AG04450 (cell line): Measurements from ENCODE around the gene RPL31. TPM values are rescaled to one million over a fixed set of nuclear protein-coding genes. Genes with fewer than 3 reads are reported as not detected.

ENCODE experiments used
- CTCF ChIA-PET: fragments of 300-600, 350-600 bp; formaldehyde crosslinking; extraction: SDS; loops from one replicate; lab custom pipeline; 2022; ENCODE audit warnings: antibody characterized with exemption, inconsistent platforms; lab: Charles Lee
- POLR2A ChIA-PET: fragments of 350-600 bp; formaldehyde crosslinking; extraction: SDS; loops from one replicate; lab custom pipeline; 2021; ENCODE audit warnings: antibody characterized with exemption, inconsistent platforms; lab: Yijun Ruan, JAX
- DNase-seq: peaks from one replicate; pipeline ENCODE4 v3.0.0-alpha.2; 2011; ENCODE audit warnings: low read depth, low spot score
- H3K27ac ChIP-seq: one replicate; pipeline ENCODE4 v1.5.1; 2012; ENCODE audit warnings: low read depth, low read length, control low read depth
- H3K27me3 ChIP-seq: one replicate; pipeline ENCODE4 v1.6.0; 2012; ENCODE audit warnings: low read length; ENCODE audit not compliant: control insufficient read depth, insufficient read depth
- H3K4me3 ChIP-seq: 2 replicates; pipeline ENCODE4 v1.5.1; 2011; ENCODE audit warnings: mild to moderate bottlenecking, low read depth, low read length, control low read depth
- H3K9me3 ChIP-seq: 2 replicates; pipeline ENCODE4 v1.5.1; 2012; ENCODE audit warnings: low read length; ENCODE audit not compliant: control insufficient read depth, insufficient read depth
- CTCF ChIP-seq: IDR thresholded peaks from 2 replicates; pipeline ENCODE4 v1.5.1; 2011; ENCODE audit warnings: low read depth, low read length, control low read depth, inconsistent platforms
- polyA plus RNA-seq: library from polyadenylated mRNA; depleted of rRNA; stranded (reverse); fragments of >200 nt; gene quantifications from 2 replicates; pipeline ENCODE4 v1.2.3, GENCODE V29; 2011

The RPL31 gene
- polyA plus RNA-seq, 1 experiment = 2,534 TPM

GRCh38 chr2:101007415-101008345 is 5.6 kb downstream of the RPL31 start:
- no peak overlapping the region for H3K27ac ChIP-seq
- POLR2A ChIA-PET = no interaction called here

GRCh38 chr2:101011152-101011551 is 9.1 kb downstream of the RPL31 start:
- CTCF ChIA-PET = interaction anchor here (2.3 to 3.4 kb wide), 2 partner anchors 8 to 281 kb away, joined by 21 to 32 read pairs; partner anchors contain the start of gene RPL31
- DNase-seq = no peak
- H3K9me3 ChIP-seq = no peaks in the 10 kb centered on the region
- POLR2A ChIA-PET = no interaction called here
- no peak overlapping the region for H3K27ac ChIP-seq
- no peak for TF ChIP-seq CTCF
- no peaks in the 10 kb centered on the region for H3K27me3 ChIP-seq
- no peak overlapping the region for H3K4me3 ChIP-seq

More at GRCh38 chr2:101007415-101008345, 5.6 kb downstream of the RPL31 start:
- H3K9me3 ChIP-seq = no peaks in the 10 kb centered on the region
- DNase-seq = no peak
- TF ChIP-seq CTCF = no peak
- no peaks in the 10 kb centered on the region for H3K27me3 ChIP-seq
- CTCF ChIA-PET = interaction anchor here (1.1 to 1.5 kb wide), 5 partner anchors 13 to 401 kb away, joined by 3 to 8 read pairs (median 3); no protein-coding TSS in a partner anchor
- H3K4me3 ChIP-seq = no peak overlapping the region

- Histone ChIP-seq H3K4me3 (no peak overlapping the region), H3K27me3 (no peaks in the 10 kb centered on the region), H3K9me3 (no peaks in the 10 kb centered on the region), H3K27ac (no peak overlapping the region)
- POLR2A ChIA-PET = interaction anchor here (0.6 to 1.0 kb wide), 3 partner anchors 10 to 215 kb away, joined by 3 to 6 read pairs (median 3); partner anchors contain the start of gene RPL31
- CTCF ChIA-PET = interaction anchor here (0.6 to 3.4 kb wide), 34 partner anchors 9 to 1352 kb away, joined by 3 to 68 read pairs (median 4); partner anchors contain the start of gene RPL31
- DNase-seq = no peak
- no peak for TF ChIP-seq CTCF
Observed at GRCh38 chr2:101012054-101012705, 10.1 kb downstream of the RPL31 start.

GRCh38 chr2:101012706-101013181 is 10.7 kb downstream of the RPL31 start:
- no peaks in the 10 kb centered on the region for H3K27me3 ChIP-seq
- ChIA-PET POLR2A (interaction anchor here (0.6 to 1.0 kb wide), 4 partner anchors 11 to 214 kb away, joined by 3 to 6 read pairs (median 3); partner anchors contain the start of gene RPL31), CTCF (interaction anchor here (0.5 to 3.4 kb wide), 34 partner anchors 9 to 1353 kb away, joined by 3 to 68 read pairs (median 4); partner anchors contain the start of gene RPL31)

More at GRCh38 chr2:101012706-101013181, 10.7 kb downstream of the RPL31 start:
- H3K9me3 ChIP-seq = no peaks in the 10 kb centered on the region
- H3K4me3 ChIP-seq = no peak overlapping the region
- H3K27ac ChIP-seq = no peak overlapping the region
- TF ChIP-seq CTCF = peak; percentile 83
- no peak for DNase-seq
